CD4-positive, CD25-positive, alpha-beta regulatory T cell (primary cell): ENCODE results near the gene ANKFN1. TPM values are rescaled to one million over a fixed set of nuclear protein-coding genes. Genes with fewer than 3 reads are reported as not detected.

Source experiments
- ATAC-seq, 2 donors: fragments of 150-1000 bp; cut with Tn5 transposase; one replicate each; pipeline ENCODE4 v1.10.0; 2021; ENCODE audit warnings: low read depth in 2 of 2, moderate number of reproducible peaks in 2 of 2, moderate library complexity in 1 of 2
- DNase-seq, 3 donors: peaks; one replicate each; pipeline versions ENCODE4 v3.0.0 to v3.0.0-alpha.2; 2012 to 2022; ENCODE audit warnings: mixed read lengths in 1 of 3
- H3K27ac ChIP-seq: one replicate; pipeline ENCODE4 v1.7.0; 2013; ENCODE audit warnings: mild to moderate bottlenecking, low read length; ENCODE audit not compliant: insufficient read depth, poor library complexity, severe bottlenecking
- H3K27me3 ChIP-seq: one replicate; pipeline ENCODE4 v1.7.0; 2013; ENCODE audit warnings: low read length; ENCODE audit not compliant: control insufficient read depth, insufficient read depth
- H3K36me3 ChIP-seq: one replicate; pipeline ENCODE4 v1.7.0; 2013; ENCODE audit warnings: mild to moderate bottlenecking, low read length, moderate library complexity; ENCODE audit not compliant: control insufficient read depth, insufficient read depth
- H3K4me1 ChIP-seq: 2 replicates; pipeline ENCODE4 v1.7.0; 2013; ENCODE audit warnings: mild to moderate bottlenecking, low read length; ENCODE audit not compliant: insufficient read depth, control insufficient read depth, poor library complexity, severe bottlenecking
- H3K4me3 ChIP-seq: one replicate; pipeline ENCODE4 v1.7.0; 2013; ENCODE audit warnings: low read depth, mild to moderate bottlenecking, low read length, moderate library complexity
- H3K9me3 ChIP-seq, 2 experiments: 1 replicate in 1 of 2; 2 replicates in 1 of 2; pipeline ENCODE4 v1.7.0; 2013; ENCODE audit warnings: low read length in 2 of 2, mild to moderate bottlenecking in 1 of 2, moderate library complexity in 1 of 2; ENCODE audit not compliant: control insufficient read depth in 2 of 2
- H3K27ac Mint-ChIP-seq, 3 donors: one replicate each; pipeline ENCODE4 v1.8.0; 2020 to 2022; ENCODE audit warnings: mild to moderate bottlenecking in 3 of 3, mixed read lengths in 3 of 3, moderate library complexity in 2 of 3
- H3K27me3 Mint-ChIP-seq: one replicate; pipeline ENCODE4 v1.8.0; 2022; ENCODE audit warnings: mild to moderate bottlenecking, mixed read lengths
- H3K36me3 Mint-ChIP-seq: one replicate; pipeline ENCODE4 v1.8.0; 2020; ENCODE audit warnings: mixed read lengths
- H3K4me1 Mint-ChIP-seq, 4 donors: one replicate each; pipeline ENCODE4 v1.8.0; 2020 to 2022; ENCODE audit warnings: mixed read lengths in 4 of 4, mild to moderate bottlenecking in 1 of 4
- H3K4me3 Mint-ChIP-seq, 4 donors: one replicate each; pipeline ENCODE4 v1.8.0; 2020 to 2022; ENCODE audit warnings: mild to moderate bottlenecking in 4 of 4, mixed read lengths in 4 of 4, moderate library complexity in 3 of 4
- H3K9me3 Mint-ChIP-seq, 7 donors: one replicate each; pipeline ENCODE4 v1.8.0; 2020 to 2022; ENCODE audit warnings: mixed read lengths in 7 of 7, mild to moderate bottlenecking in 3 of 7, moderate library complexity in 2 of 7
- polyA plus RNA-seq, 4 donors: library from polyadenylated mRNA; unstranded; fragments of 300-500 nt; fragmentation: Illumina TruSeq; gene quantifications; one replicate each; pipeline ENCODE4 v1.2.3, GENCODE V29; 2021
- total RNA-seq: library from RNA; stranded (reverse); gene quantifications from one replicate; pipeline ENCODE4 v1.2.3, GENCODE V29; 2022

ANKFN1 gene
- total and polyA plus RNA-seq, 5 donors from 2014 or later: not detected

GRCh38 chr17:56314026-56314425 is 160.8 kb downstream of the ANKFN1 start:
- Histone ChIP-seq H3K27ac (no peak overlapping the region), H3K27me3 (peaks cover 3% of the 10 kb centered on the region), H3K36me3 (no peaks in the 10 kb centered on the region), H3K9me3 (no peaks in the 10 kb centered on the region), H3K4me1 (no peaks in the 10 kb centered on the region), H3K4me3 (no peak overlapping the region)
- no peak for ATAC-seq
- DNase-seq: no peak
- H3K27ac Mint-ChIP-seq: no peak overlapping the region
- no peaks in the 10 kb centered on the region for H3K4me1 Mint-ChIP-seq
- no peaks in the 10 kb centered on the region for H3K36me3 Mint-ChIP-seq
- H3K9me3 Mint-ChIP-seq: peaks cover 0 to 2% (median 0%) of the 10 kb centered on the region in 7 donors
- no peak overlapping the region for H3K4me3 Mint-ChIP-seq
- H3K27me3 Mint-ChIP-seq: peaks cover 13% of the 10 kb centered on the region

DNA sequence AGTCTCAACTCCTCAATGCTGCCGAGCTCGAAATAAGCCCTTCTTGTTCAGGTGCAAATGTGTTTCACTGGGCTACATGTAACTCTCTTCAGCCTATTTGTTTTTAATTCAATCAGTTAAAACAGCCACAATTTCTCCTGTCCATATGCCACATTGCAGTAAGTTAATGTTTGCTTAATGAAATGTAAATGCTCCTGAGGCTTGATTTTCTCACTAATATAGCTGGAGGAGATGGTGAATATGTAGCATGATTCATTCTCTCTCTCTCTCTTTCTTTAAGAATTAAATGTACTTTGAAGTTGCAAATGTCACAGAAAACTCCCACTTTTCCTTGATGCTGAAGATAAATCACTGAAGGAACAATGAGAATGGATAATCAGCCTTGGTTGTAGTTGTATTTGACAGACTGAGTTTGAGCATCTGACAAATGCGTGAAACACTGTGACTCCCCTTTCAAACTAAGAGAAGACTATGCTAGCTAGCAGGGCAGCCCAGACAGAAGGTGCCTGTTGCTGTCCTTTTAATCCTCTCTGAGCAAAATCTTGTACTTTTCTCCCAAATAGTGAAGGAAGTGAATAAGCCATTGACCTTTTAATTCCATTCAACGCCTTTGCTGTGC is 161.8 kb downstream of the ANKFN1 start:
- Histone ChIP-seq H3K4me3 (no peak overlapping the region), H3K36me3 (no peaks in the 10 kb centered on the region), H3K27me3 (peaks cover 3% of the 10 kb centered on the region), H3K27ac (no peak overlapping the region), H3K4me1 (no peaks in the 10 kb centered on the region), H3K9me3 (no peaks in the 10 kb centered on the region)
- no peak for DNase-seq
- Mint-ChIP-seq H3K36me3 (no peaks in the 10 kb centered on the region), H3K4me1 (no peaks in the 10 kb centered on the region), H3K27ac (no peak overlapping the region), H3K27me3 (peaks cover 13% of the 10 kb centered on the region), H3K9me3 (peaks cover 0 to 1% (median 0%) of the 10 kb centered on the region in 7 donors), H3K4me3 (no peak overlapping the region)
- ATAC-seq: no peak

- Histone ChIP-seq H3K4me1 (no peaks in the 10 kb centered on the region), H3K4me3 (no peak overlapping the region), H3K27ac (no peak overlapping the region), H3K27me3 (peaks cover 3% of the 10 kb centered on the region), H3K9me3 (no peaks in the 10 kb centered on the region), H3K36me3 (no peaks in the 10 kb centered on the region)
- Mint-ChIP-seq H3K4me3 (no peak overlapping the region), H3K9me3 (no peaks in the 10 kb centered on the region), H3K36me3 (no peaks in the 10 kb centered on the region), H3K27me3 (peaks cover 13% of the 10 kb centered on the region), H3K4me1 (no peaks in the 10 kb centered on the region), H3K27ac (no peak overlapping the region)
- DNase-seq (no peak), ATAC-seq (no peak)
Observed at GRCh38 chr17:56316604-56317003, 163.3 kb downstream of the ANKFN1 start.

DNA sequence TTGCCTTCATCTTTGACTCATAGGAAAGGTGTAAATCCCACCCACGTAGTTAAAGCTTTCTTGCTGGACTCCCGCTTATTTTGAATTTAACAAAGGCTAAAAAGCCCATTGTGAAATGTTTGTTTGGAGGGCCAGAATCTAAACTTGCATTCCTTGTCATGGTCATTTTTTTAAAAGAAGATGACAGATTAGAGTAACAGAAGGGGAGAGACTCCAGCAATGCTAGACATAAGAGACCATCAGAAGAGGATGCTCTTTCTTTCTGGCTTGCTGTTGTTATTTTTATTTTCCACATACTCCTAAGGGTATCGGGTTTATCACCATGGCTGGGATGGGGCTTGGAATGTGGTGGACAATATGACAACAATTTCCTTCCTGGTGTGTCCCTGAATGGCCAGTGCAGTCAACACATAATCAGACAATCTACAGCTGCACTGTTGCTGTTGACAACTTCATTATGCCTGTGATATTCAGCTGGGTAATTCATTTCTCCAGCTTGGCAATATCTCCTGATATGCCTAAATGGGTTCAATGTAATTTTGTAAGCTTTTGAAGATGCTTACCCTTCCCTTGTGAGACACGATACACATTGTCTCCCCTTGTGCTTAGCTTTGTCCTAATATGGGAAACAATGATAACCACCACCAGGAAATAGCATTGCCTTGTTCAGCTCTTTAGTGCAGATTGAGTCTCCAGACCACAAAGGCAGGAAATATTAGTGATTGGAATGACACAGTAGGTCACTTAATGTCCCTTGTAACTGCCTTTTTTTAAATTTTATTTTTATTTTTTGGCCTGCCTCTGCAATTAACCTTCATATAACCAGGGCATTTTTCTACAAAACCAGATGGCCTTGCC is 164.3 kb downstream of the ANKFN1 start:
- ATAC-seq: no peak
- peak overlapping the region in 1 of 3 donors; percentile 58 for H3K27ac Mint-ChIP-seq
- Histone ChIP-seq H3K27me3 (peaks cover 3% of the 10 kb centered on the region), H3K27ac (no peak overlapping the region), H3K4me1 (no peaks in the 10 kb centered on the region), H3K4me3 (no peak overlapping the region), H3K36me3 (no peaks in the 10 kb centered on the region), H3K9me3 (no peaks in the 10 kb centered on the region)
- H3K9me3 Mint-ChIP-seq: no peaks in the 10 kb centered on the region
- DNase-seq: no peak
- no peaks in the 10 kb centered on the region for H3K4me1 Mint-ChIP-seq
- no peak overlapping the region for H3K4me3 Mint-ChIP-seq
- peaks cover 20% of the 10 kb centered on the region for H3K27me3 Mint-ChIP-seq
- H3K36me3 Mint-ChIP-seq: no peaks in the 10 kb centered on the region

- Mint-ChIP-seq H3K4me1 (no peaks in the 10 kb centered on the region), H3K27ac (no peak overlapping the region), H3K9me3 (peaks cover 0 to 2% (median 0%) of the 10 kb centered on the region in 7 donors), H3K36me3 (no peaks in the 10 kb centered on the region), H3K4me3 (no peak overlapping the region), H3K27me3 (peaks cover 21% of the 10 kb centered on the region)
- ATAC-seq: no peak
- peaks cover 3% of the 10 kb centered on the region for H3K27me3 ChIP-seq
- no peaks in the 10 kb centered on the region for H3K9me3 ChIP-seq
- no peak overlapping the region for H3K27ac ChIP-seq
- H3K36me3 ChIP-seq: no peaks in the 10 kb centered on the region
- DNase-seq: peak in 1 of 3 donors; percentile 46
- H3K4me3 ChIP-seq: no peak overlapping the region
- no peaks in the 10 kb centered on the region for H3K4me1 ChIP-seq
Observed at GRCh38 chr17:56319531-56319930, 166.3 kb downstream of the ANKFN1 start.

DNA sequence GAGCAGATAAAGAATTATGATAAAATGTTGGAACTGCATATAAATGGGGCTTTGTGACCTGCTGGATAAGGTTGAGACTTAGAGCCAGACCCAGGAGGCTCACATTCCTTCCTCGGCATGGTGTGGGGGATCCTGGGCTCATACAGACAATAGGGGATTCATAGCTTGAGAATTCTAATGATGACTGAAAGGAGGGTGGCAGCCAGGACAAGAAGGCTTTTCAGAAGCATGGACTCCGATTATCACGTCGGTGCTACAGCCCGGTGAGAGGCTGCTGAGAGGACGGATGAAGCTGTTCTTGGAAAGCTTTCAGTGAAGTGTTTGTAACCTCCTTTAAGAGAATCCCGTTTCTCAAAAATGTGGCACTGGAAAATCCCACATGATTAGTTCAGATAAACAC is 167.2 kb downstream of the ANKFN1 start:
- Histone ChIP-seq H3K4me3 (no peak overlapping the region), H3K4me1 (no peaks in the 10 kb centered on the region), H3K27me3 (peaks cover 1% of the 10 kb centered on the region), H3K9me3 (no peaks in the 10 kb centered on the region), H3K27ac (no peak overlapping the region), H3K36me3 (no peaks in the 10 kb centered on the region)
- H3K4me3 Mint-ChIP-seq: no peak overlapping the region
- no peaks in the 10 kb centered on the region for H3K36me3 Mint-ChIP-seq
- ATAC-seq (no peak), DNase-seq (no peak)
- peaks cover 0 to 2% (median 0%) of the 10 kb centered on the region in 7 donors for H3K9me3 Mint-ChIP-seq
- H3K27me3 Mint-ChIP-seq: peaks cover 16% of the 10 kb centered on the region
- no peaks in the 10 kb centered on the region for H3K4me1 Mint-ChIP-seq
- no peak overlapping the region for H3K27ac Mint-ChIP-seq

DNA sequence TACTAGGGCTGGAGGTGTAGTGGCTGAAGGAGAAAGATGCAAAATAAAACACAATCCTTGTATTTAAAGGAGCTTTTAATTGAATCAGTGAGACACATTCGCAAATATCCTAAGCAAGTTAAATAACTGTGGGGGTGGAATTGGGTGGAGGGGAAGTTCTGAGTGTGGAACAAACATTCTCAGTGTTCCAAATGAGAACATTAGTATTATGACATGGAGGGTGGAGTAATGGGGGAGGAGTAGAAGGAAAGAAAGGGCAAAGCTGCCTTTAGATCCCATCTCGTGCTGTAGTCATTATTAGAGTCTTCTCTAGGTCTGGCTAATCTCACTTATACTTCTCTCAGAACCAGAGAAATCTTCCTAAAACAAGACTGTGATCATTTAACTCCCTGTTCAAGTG is 169.7 kb downstream of the ANKFN1 start:
- Mint-ChIP-seq H3K4me1 (no peaks in the 10 kb centered on the region), H3K27me3 (peaks cover 13% of the 10 kb centered on the region), H3K36me3 (no peaks in the 10 kb centered on the region), H3K9me3 (peaks cover 0 to 2% (median 0%) of the 10 kb centered on the region in 7 donors), H3K27ac (no peak overlapping the region), H3K4me3 (no peak overlapping the region)
- no peaks in the 10 kb centered on the region for H3K4me1 ChIP-seq
- no peak for DNase-seq
- H3K27me3 ChIP-seq: no peaks in the 10 kb centered on the region
- H3K36me3 ChIP-seq: no peaks in the 10 kb centered on the region
- no peaks in the 10 kb centered on the region for H3K9me3 ChIP-seq
- H3K27ac ChIP-seq: no peak overlapping the region
- ATAC-seq: no peak
- H3K4me3 ChIP-seq: no peak overlapping the region
